B cell (primary cell): ENCODE data around the gene RCOR3. TPM values are rescaled to one million over a fixed set of nuclear protein-coding genes. Genes with fewer than 3 reads are reported as not detected.

Experiments used
- ATAC-seq: fragments of 200-7000 bp; cut with Tn5 transposase; one replicate; pipeline ENCODE4 v1.10.0; 2021; ENCODE audit warnings: low read depth, mild to moderate bottlenecking, moderate number of reproducible peaks, moderate library complexity
- CTCF ChIA-PET: fragments of 350-600 bp; sonication (Branson Sonifier 250); formaldehyde crosslinking; loops from one replicate; lab custom pipeline; 2021; ENCODE audit warnings: antibody characterized with exemption, inconsistent platforms; lab: Charles Lee
- POLR2A ChIA-PET: fragments of 350-600 bp; sonication (Branson Sonifier 250); formaldehyde crosslinking; loops from one replicate; lab custom pipeline; 2021; ENCODE audit warnings: antibody characterized with exemption; lab: Charles Lee
- DNase-seq: peaks from one replicate; pipeline ENCODE4 v3.0.0; 2013
- H2AFZ ChIP-seq: 2 replicates; pipeline ENCODE4 v1.6.1; 2012; ENCODE audit warnings: mild to moderate bottlenecking, low read depth, low read length; ENCODE audit not compliant: insufficient read depth, poor library complexity, severe bottlenecking
- H3K27ac ChIP-seq, 2 donors: 1 replicate in 1 of 2; 2 replicates in 1 of 2; pipeline ENCODE4 v1.5.1; 2012 to 2013; ENCODE audit warnings: low read length in 2 of 2, mild to moderate bottlenecking in 2 of 2, moderate library complexity in 1 of 2
- H3K27me3 ChIP-seq, 4 experiments: fragments of 200-600 bp in 1 of 4; sonication (generic) in 1 of 4; replicated peaks in 1 of 4; 1 replicate in 2 of 4; 2 replicates in 2 of 4; pipeline versions ENCODE4 v1.6.1 to v1.7.0; 2013 to 2016; ENCODE audit warnings: low read length in 3 of 4, mild to moderate bottlenecking in 2 of 4, mixed read lengths in 1 of 4, moderate library complexity in 1 of 4; ENCODE audit not compliant: insufficient read depth in 4 of 4, control insufficient read depth in 3 of 4; ENCODE audit errors: control extremely low read depth in 1 of 4
- H3K36me3 ChIP-seq, 2 experiments: replicated peaks in 1 of 2; 1 replicate in 1 of 2; 2 replicates in 1 of 2; pipeline versions ENCODE4 v1.6.1 to v1.7.1; 2013; ENCODE audit warnings: low read length in 1 of 2; ENCODE audit not compliant: insufficient read depth in 2 of 2, control insufficient read depth in 1 of 2; ENCODE audit errors: control extremely low read depth in 1 of 2, extremely low read depth in 1 of 2
- H3K4me1 ChIP-seq, 2 donors: fragments of 200-600 bp in 1 of 2; sonication (generic) in 1 of 2; 1 replicate in 1 of 2; 2 replicates in 1 of 2; pipeline versions ENCODE4 v1.5.1 to v1.6.1; 2013 to 2017; ENCODE audit warnings: low read length in 2 of 2; ENCODE audit not compliant: control insufficient read depth in 2 of 2, insufficient read depth in 2 of 2
- H3K4me2 ChIP-seq: replicated peaks from 2 replicates; pipeline ENCODE3; 2012; ENCODE audit warnings: mild to moderate bottlenecking, low read depth, low read length; ENCODE audit not compliant: poor library complexity, severe bottlenecking
- H3K4me3 ChIP-seq, 5 experiments: fragments of 200-600 bp in 1 of 5; sonication (generic) in 1 of 5; 1 replicate in 3 of 5; 2 replicates in 2 of 5; pipeline versions ENCODE4 v1.5.1 to v1.7.0; 2011 to 2016; ENCODE audit warnings: low read length in 4 of 5, mild to moderate bottlenecking in 4 of 5, low read depth in 2 of 5, control low read depth in 1 of 5, moderate library complexity in 1 of 5; ENCODE audit not compliant: insufficient read depth in 1 of 5; ENCODE audit errors: control extremely low read depth in 1 of 5, extremely low read depth in 1 of 5
- H3K79me2 ChIP-seq: fragments of 200-600 bp; sonication (generic); one replicate; pipeline ENCODE4 v1.6.0; 2016; ENCODE audit warnings: low read length; ENCODE audit not compliant: control insufficient read depth, insufficient read depth
- H3K9ac ChIP-seq: fragments of 200-600 bp; sonication (generic); 2 replicates; pipeline ENCODE4 v1.6.1; 2017; ENCODE audit warnings: mild to moderate bottlenecking, low read length, moderate library complexity
- H3K9me3 ChIP-seq, 3 donors: one replicate each; pipeline versions ENCODE4 v1.6.1 to v1.7.1; 2013; ENCODE audit warnings: low read length in 2 of 3; ENCODE audit not compliant: control insufficient read depth in 2 of 3, insufficient read depth in 1 of 3; ENCODE audit errors: control extremely low read depth in 1 of 3
- H4K20me1 ChIP-seq: 2 replicates; pipeline ENCODE4 v1.6.0; 2012; ENCODE audit warnings: mild to moderate bottlenecking, low read length; ENCODE audit not compliant: insufficient read depth, control insufficient read depth, poor library complexity, severe bottlenecking
- H3K27ac Mint-ChIP-seq: one replicate; pipeline ENCODE4 v1.8.0; 2021; ENCODE audit warnings: mixed read lengths
- H3K27me3 Mint-ChIP-seq: one replicate; pipeline ENCODE4 v1.8.0; 2021; ENCODE audit warnings: mixed read lengths
- H3K4me1 Mint-ChIP-seq: one replicate; pipeline ENCODE4 v1.8.0; 2021; ENCODE audit warnings: mixed read lengths
- H3K4me3 Mint-ChIP-seq: one replicate; pipeline ENCODE4 v1.8.0; 2021; ENCODE audit warnings: mixed read lengths
- H3K9me3 Mint-ChIP-seq: one replicate; pipeline ENCODE4 v1.8.0; 2022; ENCODE audit warnings: mixed read lengths; ENCODE audit not compliant: insufficient read depth
- EZH2 ChIP-seq: IDR thresholded peaks from 2 replicates; pipeline ENCODE4 v1.6.1; 2012; ENCODE audit warnings: borderline replicate concordance, low read depth, mild to moderate bottlenecking, moderate library complexity, low read length; ENCODE audit not compliant: insufficient read depth, poor library complexity, severe bottlenecking
- WGBS: methylation state at CpG from one replicate; pipeline ENCODE4 v1.1.5; 2013; ENCODE audit warnings: missing lambda C conversion rate; ENCODE audit not compliant: insufficient coverage; 5-methylcytosine and 5-hydroxymethylcytosine counted together
- intact Hi-C: fragments of 100-400 bp; cut with micrococcal nuclease; formaldehyde crosslinking; loops from one replicate; pipeline ENCODE4 v1.10.0; 2022
- polyA plus RNA-seq: library from polyadenylated mRNA; depleted of rRNA; stranded (reverse); fragments of >200 nt; gene quantifications from 2 replicates; pipeline ENCODE4 v1.2.3, GENCODE V29; 2012
- total RNA-seq, 2 donors: library from RNA; stranded (reverse); fragments of 120-200 nt in 1 of 2; gene quantifications; 1 replicate in 1 of 2; 2 replicates in 1 of 2; pipeline versions ENCODE4 v1.2.3 to v1.2.4, GENCODE V29; 2013 to 2022
- TF ChIP-seq, protein P1 (sequence below): fragments of 200-600 bp; IDR thresholded peaks from one replicate; pipeline ENCODE4 v1.8.0; 2022; ENCODE audit warnings: antibody characterized with exemption, mild to moderate bottlenecking

RCOR3 gene
- total and polyA plus RNA-seq, 2 donors (not counting 1 experiment from before 2014, with no cell fraction given): 42.7 to 120 TPM

DNA sequence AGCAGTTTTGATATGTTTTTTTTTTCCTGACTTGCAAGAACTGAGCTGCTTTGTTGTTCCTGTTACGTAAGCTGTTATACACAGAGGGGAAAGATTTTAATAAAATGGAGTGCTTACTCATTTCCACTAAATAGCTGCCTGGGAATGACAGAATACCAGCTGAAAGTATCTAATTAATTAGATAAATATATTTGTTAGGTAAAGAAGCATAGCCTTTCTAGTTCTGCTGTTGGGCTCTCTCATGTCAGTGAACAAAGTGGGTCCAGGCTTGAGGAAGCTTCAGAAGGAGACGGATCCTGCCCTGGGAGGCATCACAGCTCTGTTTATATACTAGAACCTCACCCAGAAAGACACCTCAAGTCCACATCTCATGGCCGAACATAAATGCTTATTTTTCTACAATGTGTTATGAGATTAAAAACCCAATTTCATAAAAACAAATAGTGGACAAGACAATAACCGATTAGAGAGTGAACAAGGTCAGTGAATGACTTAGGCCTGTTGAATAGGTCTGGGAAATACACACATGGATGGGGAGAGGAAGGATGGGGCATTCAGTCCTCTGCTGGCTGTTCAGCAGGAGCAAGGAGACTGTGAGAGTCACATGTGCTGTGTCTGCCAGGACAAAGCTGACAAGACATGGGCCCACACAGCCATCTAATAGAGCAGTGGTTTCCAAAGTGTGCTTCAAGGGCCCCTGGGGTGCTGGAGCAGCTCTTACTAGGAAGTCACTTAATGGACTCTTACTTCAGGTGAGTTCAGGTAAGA, 88.1 kb downstream of the RCOR3 start:
- no peak for ATAC-seq

More for the DNA sequence above, 88.1 kb downstream of the RCOR3 start:
- CTCF ChIA-PET: interaction anchor here (1.0 to 18.7 kb wide), 3 partner anchors 9 to 20 kb away, joined by 5 to 333 read pairs (median 6); partner anchors contain the start of gene TRAF5
- Histone ChIP-seq H3K27ac (peak overlapping the region in 1 of 2 donors; percentile 56), H3K9ac (no peak overlapping the region), H3K4me2 (peak overlapping the region; percentile 3), H3K4me1 (peaks cover 82 to 83% of the 10 kb centered on the region in 2 donors), H2AFZ (no peak overlapping the region), H4K20me1 (peaks cover 92% of the 10 kb centered on the region), H3K27me3 (no peaks in the 10 kb centered on the region), H3K9me3 (peaks cover 0 to 6% (median 0%) of the 10 kb centered on the region in 3 donors), H3K4me3 (no peak overlapping the region), H3K79me2 (peaks cover 100% of the 10 kb centered on the region), H3K36me3 (peaks cover 0 to 36% of the 10 kb centered on the region in 2 experiments)
- POLR2A ChIA-PET: interaction anchor here (0.9 kb wide), 1 partner anchor 11 kb away, joined by 3 read pairs; no protein-coding TSS in a partner anchor
- Mint-ChIP-seq H3K27me3 (no peaks in the 10 kb centered on the region), H3K27ac (peak overlapping the region; percentile 50), H3K4me3 (no peak overlapping the region), H3K4me1 (peaks cover 86% of the 10 kb centered on the region), H3K9me3 (no peaks in the 10 kb centered on the region)
- intact Hi-C loops: no loop called here
- 86% methylated on average over 1 of the region's 4 CpGs for WGBS
- no peak for DNase-seq
- TF ChIP-seq, protein P1, sequence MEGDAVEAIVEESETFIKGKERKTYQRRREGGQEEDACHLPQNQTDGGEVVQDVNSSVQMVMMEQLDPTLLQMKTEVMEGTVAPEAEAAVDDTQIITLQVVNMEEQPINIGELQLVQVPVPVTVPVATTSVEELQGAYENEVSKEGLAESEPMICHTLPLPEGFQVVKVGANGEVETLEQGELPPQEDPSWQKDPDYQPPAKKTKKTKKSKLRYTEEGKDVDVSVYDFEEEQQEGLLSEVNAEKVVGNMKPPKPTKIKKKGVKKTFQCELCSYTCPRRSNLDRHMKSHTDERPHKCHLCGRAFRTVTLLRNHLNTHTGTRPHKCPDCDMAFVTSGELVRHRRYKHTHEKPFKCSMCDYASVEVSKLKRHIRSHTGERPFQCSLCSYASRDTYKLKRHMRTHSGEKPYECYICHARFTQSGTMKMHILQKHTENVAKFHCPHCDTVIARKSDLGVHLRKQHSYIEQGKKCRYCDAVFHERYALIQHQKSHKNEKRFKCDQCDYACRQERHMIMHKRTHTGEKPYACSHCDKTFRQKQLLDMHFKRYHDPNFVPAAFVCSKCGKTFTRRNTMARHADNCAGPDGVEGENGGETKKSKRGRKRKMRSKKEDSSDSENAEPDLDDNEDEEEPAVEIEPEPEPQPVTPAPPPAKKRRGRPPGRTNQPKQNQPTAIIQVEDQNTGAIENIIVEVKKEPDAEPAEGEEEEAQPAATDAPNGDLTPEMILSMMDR: no peak
- no peak for TF ChIP-seq EZH2
